ENCODE data around the gene HSD17B1. TPM values are rescaled to one million over a fixed set of nuclear protein-coding genes. Genes with fewer than 3 reads are reported as not detected.
A peak's percentile ranks its signal among the peaks of the same experiment; 100 is the strongest.

Gene HSD17B1
- total RNA-seq, 1 donor from 2014 or later = 1.4 TPM

DNA sequence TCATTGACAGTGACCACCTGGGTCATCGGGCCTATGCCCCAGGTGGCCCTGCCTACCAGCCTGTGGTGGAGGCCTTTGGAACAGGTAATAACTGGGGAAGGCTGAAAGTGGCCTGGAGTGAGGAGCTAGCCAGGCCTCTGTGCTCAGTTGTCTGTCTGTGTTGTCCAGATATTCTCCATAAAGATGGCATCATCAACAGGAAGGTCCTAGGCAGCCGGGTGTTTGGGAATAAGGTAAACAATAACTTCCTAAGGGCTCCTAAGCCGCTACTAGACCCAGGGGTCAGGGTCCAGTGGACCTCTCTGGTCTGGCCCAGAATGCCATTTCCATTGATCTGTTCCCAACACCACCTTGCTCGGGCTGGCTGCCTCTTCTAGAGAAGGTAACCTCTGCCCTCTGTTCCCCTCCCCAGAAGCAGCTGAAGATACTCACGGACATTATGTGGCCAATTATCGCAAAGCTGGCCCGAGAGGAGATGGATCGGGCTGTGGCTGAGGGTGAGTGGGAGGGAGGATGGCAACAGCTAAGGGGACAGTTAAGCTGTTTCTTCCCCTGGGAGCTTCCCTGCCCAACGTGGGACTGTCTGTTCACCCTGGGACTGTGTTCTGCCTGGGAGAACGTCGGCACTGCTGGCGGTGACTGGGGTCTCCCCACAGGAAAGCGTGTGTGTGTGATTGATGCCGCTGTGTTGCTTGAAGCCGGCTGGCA is 12.2 kb downstream of the HSD17B1 start:
- TF ChIP-seq, protein P1, sequence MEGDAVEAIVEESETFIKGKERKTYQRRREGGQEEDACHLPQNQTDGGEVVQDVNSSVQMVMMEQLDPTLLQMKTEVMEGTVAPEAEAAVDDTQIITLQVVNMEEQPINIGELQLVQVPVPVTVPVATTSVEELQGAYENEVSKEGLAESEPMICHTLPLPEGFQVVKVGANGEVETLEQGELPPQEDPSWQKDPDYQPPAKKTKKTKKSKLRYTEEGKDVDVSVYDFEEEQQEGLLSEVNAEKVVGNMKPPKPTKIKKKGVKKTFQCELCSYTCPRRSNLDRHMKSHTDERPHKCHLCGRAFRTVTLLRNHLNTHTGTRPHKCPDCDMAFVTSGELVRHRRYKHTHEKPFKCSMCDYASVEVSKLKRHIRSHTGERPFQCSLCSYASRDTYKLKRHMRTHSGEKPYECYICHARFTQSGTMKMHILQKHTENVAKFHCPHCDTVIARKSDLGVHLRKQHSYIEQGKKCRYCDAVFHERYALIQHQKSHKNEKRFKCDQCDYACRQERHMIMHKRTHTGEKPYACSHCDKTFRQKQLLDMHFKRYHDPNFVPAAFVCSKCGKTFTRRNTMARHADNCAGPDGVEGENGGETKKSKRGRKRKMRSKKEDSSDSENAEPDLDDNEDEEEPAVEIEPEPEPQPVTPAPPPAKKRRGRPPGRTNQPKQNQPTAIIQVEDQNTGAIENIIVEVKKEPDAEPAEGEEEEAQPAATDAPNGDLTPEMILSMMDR (IDR thresholded peaks at IDR 0.05) = no peak
- Mint-ChIP-seq H3K9me3 (ENCODE audit: low read depth) (no peaks in the 10 kb centered on the region), H3K4me1 (ENCODE audit: low read depth) (peaks cover 52% of the 10 kb centered on the region), H3K36me3 (ENCODE audit: low read depth) (peaks cover 11% of the 10 kb centered on the region), H3K27me3 (ENCODE audit: low read depth) (no peaks in the 10 kb centered on the region), H3K4me3 (ENCODE audit: unreplicated experiment) (no peak overlapping the region), H3K27ac (ENCODE audit: unreplicated experiment) (peak overlapping the region; percentile 51)
- no peak for DNase-seq (ENCODE audit: low spot score)

DNA sequence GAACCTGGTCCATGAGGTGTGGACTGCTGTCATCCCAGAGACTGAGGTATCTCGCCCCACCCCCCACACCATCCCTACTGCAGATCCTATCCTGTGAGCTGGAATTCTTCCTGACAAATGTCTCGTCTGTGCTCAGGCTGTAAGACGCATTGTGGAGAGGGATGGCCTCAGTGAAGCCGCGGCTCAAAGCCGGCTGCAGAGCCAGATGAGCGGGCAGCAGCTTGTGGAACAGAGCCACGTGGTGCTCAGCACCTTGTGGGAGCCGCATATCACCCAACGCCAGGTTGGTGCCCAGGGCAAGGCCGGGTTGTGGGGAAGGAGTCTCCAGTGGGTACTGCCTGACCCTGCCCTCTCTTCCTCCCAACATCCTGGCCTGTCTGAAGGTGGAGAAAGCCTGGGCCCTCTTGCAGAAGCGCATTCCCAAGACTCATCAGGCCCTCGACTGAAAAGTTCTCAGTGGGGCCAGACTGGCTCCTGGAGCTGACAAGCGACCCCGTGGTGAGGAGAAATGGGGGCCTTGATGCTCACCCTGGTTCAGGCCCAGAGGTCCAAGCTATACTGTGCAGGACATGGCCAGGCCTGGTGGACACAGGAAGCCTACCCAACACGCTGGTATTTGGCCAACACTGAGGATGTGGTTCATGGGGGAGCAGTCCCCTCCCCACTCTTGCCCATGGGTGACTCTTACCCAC is 12.9 kb downstream of the HSD17B1 start:
- Mint-ChIP-seq H3K27me3 (ENCODE audit: low read depth) (no peaks in the 10 kb centered on the region), H3K36me3 (ENCODE audit: low read depth) (peaks cover 12% of the 10 kb centered on the region), H3K27ac (ENCODE audit: unreplicated experiment) (peak overlapping the region; percentile 91), H3K4me3 (ENCODE audit: unreplicated experiment) (no peak overlapping the region), H3K4me1 (ENCODE audit: low read depth) (peaks cover 47% of the 10 kb centered on the region), H3K9me3 (ENCODE audit: low read depth) (no peaks in the 10 kb centered on the region)
- DNase-seq (ENCODE audit: low spot score) = no peak
- TF ChIP-seq, protein P1 (IDR thresholded peaks at IDR 0.05) = no peak

DNA sequence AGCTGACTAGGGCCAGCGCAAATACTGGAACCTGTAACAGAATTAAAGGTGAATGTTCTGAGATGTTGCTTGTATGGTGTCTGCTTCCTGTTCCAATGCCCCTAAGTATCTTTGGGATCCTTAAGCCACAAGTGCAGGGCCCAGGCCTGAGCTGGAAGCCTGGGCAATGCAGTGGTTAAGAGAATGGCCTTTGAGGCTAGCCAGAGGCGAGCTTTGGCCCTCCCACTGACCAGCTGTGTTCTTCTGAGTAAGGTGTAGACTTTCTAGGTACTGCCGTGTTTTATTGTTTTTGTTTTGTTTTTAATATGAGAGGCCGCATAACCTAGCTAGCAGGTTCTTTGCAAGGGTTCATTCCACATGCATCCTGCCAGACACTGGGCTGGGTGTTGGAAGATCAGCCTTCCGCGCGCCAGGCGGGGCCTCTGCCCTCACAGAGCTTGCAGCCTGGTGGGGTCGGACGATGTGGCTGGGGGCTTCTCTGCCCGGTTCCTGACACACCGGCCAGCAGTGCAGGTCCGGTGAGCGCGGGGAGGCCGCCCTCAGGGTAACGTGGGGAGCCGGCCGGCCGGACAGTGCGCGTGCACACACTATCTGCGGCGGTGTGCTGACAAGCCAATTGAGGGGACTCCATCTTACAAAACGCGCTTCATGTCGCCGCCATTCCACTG is 13.6 kb downstream of the HSD17B1 start:
- Mint-ChIP-seq H3K36me3 (ENCODE audit: low read depth) (peaks cover 18% of the 10 kb centered on the region), H3K4me3 (ENCODE audit: unreplicated experiment) (peak overlapping the region; percentile 89), H3K27me3 (ENCODE audit: low read depth) (no peaks in the 10 kb centered on the region), H3K27ac (ENCODE audit: unreplicated experiment) (peak overlapping the region; percentile 91), H3K9me3 (ENCODE audit: low read depth) (no peaks in the 10 kb centered on the region), H3K4me1 (ENCODE audit: low read depth) (peaks cover 44% of the 10 kb centered on the region)
- TF ChIP-seq, protein P1 (IDR thresholded peaks at IDR 0.05) = no peak
- no peak for DNase-seq (ENCODE audit: low spot score)

DNA sequence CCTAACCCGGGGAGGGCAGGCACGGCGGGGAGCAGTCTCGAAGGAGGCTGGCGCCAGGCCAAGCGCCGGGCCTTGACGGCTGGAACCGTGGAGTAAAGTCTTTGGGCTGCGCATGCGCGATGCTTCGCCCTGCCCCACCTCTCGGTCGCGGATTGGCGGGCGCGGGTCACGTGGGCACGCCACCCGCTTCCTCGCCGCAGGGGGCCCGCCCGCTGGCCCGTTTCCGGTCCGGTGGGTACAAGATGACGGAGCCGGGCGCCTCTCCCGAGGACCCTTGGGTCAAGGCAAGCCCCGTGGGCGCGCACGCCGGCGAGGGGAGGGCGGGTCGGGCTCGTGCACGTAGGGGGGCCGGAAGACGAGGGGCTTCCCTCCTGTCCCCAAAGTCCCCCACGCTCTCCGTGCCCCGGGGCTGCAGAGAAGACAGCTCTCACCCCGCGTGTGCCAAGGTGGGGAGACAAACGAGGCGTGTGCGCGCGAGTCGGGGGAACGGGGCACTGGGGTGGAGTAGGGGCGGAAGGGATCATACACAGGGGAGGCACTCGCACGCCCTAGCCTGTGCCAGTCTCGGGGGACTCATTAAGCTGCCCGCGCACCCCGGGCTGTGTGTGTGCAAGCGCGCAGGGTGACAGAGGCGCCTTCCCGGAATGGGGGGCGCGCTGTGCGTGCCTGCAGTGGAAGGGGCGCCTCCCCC is 14.3 kb downstream of the HSD17B1 start, which contains the start of gene MLX:
Gene MLX (plus strand): TSS at position 218 of the 691 bp plus-strand sequence. CDS start 25 bp downstream, at position 243.
- peaks cover 22% of the 10 kb centered on the region for H3K36me3 Mint-ChIP-seq (ENCODE audit: low read depth)

More for the DNA sequence above, 14.3 kb downstream of the HSD17B1 start, which contains the start of gene MLX:
- Mint-ChIP-seq H3K9me3 (ENCODE audit: low read depth) (no peaks in the 10 kb centered on the region), H3K27me3 (ENCODE audit: low read depth) (no peaks in the 10 kb centered on the region), H3K4me1 (ENCODE audit: low read depth) (peaks cover 37% of the 10 kb centered on the region), H3K4me3 (ENCODE audit: unreplicated experiment) (peak within 1 kb of the TSS; percentile 89), H3K27ac (ENCODE audit: unreplicated experiment) (peak within 1 kb of the TSS; percentile 91)
- peak; percentile 96 for DNase-seq (ENCODE audit: low spot score)
- TF ChIP-seq, protein P1 (IDR thresholded peaks at IDR 0.05) = peak; percentile 27
